Activated B cell treated with CpG ODN at 0.5 μM for 24 hours (primary cell): ENCODE results near the gene EIF4E3. TPM values are rescaled to one million over a fixed set of nuclear protein-coding genes. Genes with fewer than 3 reads are reported as not detected.

ENCODE experiments used
- ATAC-seq: fragments of 200-7000 bp; cut with Tn5 transposase; one replicate; pipeline ENCODE4 v1.10.0; 2021; ENCODE audit warnings: low read depth, mild to moderate bottlenecking, moderate library complexity
- CTCF ChIA-PET: fragments of 350-600 bp; sonication (Branson Sonifier 250); formaldehyde crosslinking; loops from one replicate; lab custom pipeline; 2021; ENCODE audit warnings: antibody characterized with exemption; lab: Charles Lee
- POLR2A ChIA-PET: fragments of 350-600 bp; sonication (Branson Sonifier 250); formaldehyde crosslinking; loops from one replicate; lab custom pipeline; 2021; ENCODE audit warnings: antibody characterized with exemption; lab: Charles Lee
- DNase-seq: peaks from one replicate; pipeline ENCODE4 v3.0.0; 2022
- H3K27ac Mint-ChIP-seq: one replicate; pipeline ENCODE4 v1.8.0; 2020; ENCODE audit warnings: mixed read lengths
- H3K27me3 Mint-ChIP-seq: one replicate; pipeline ENCODE4 v1.8.0; 2021; ENCODE audit warnings: mixed read lengths
- H3K36me3 Mint-ChIP-seq: one replicate; pipeline ENCODE4 v1.8.0; 2021; ENCODE audit warnings: low read depth, mixed read lengths
- H3K4me1 Mint-ChIP-seq: one replicate; pipeline ENCODE4 v1.8.0; 2021; ENCODE audit warnings: mixed read lengths
- H3K4me3 Mint-ChIP-seq: one replicate; pipeline ENCODE4 v1.8.0; 2020; ENCODE audit warnings: mild to moderate bottlenecking, mixed read lengths
- H3K9me3 Mint-ChIP-seq: one replicate; pipeline ENCODE4 v1.8.0; 2020; ENCODE audit warnings: mixed read lengths
- intact Hi-C: fragments of 100-400 bp; cut with micrococcal nuclease; formaldehyde crosslinking; loops from one replicate; pipeline ENCODE4 v1.15.1; 2024
- total RNA-seq: library from RNA; stranded (reverse); gene quantifications from 2 replicates; pipeline ENCODE4 v1.2.3, GENCODE V29; 2022
- TF ChIP-seq, protein P1 (sequence below): fragments of 200-600 bp; IDR thresholded peaks from one replicate; pipeline ENCODE4 v1.8.0; 2022; ENCODE audit warnings: antibody characterized with exemption, mild to moderate bottlenecking

EIF4E3 gene
- total RNA-seq, 1 donor from 2014 or later, result 2.0 TPM

DNA sequence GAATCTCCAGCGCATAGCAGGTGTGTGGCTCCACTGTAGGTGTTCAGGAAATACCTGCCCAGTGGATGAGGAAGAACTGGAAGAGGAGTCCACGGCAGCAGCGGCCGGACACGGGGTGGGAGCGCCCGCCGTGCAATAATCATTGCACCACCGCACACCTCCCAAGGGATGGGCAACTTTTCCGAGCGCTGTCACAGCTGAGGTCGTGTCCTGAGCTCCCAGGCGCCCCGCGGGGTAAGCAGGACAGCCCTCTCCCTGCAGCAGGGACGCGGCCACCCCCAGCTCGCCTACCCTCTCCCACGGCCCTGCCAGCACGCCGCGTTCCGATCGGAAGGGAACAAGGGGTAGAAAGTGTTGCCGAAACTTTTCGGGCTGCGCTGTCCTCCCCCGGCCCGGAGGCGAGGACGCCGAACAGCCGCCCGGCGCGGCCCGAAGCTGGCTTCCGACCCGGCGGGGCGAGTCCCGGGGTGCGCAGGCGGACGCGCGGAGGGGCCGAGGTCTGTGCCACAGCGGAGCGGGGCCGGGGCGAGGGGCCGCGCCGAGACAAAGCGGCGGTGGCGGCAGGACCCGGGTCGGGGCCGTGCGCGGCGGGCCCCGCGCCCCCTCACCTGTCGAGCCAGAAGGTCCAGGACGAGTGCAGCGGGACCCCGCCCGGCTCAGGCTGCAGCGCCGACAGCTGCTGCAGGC is 475 bp downstream of the EIF4E3 start:
- peak; percentile 55 for ATAC-seq
- POLR2A ChIA-PET, result no interaction called here
- Mint-ChIP-seq H3K4me3 (peak overlapping the region; percentile 86), H3K36me3 (no peaks in the 10 kb centered on the region), H3K27ac (peak overlapping the region; percentile 41), H3K4me1 (peaks cover 34% of the 10 kb centered on the region), H3K9me3 (no peaks in the 10 kb centered on the region), H3K27me3 (peaks cover 17% of the 10 kb centered on the region)
- DNase-seq, result peak; percentile 46
- intact Hi-C loops, result loop anchor here (2.0 to 10.0 kb wide), 3 partner anchors 540 to 1272 kb away; partner anchors contain the start of genes PPP4R2 and RYBP
- TF ChIP-seq, protein P1, sequence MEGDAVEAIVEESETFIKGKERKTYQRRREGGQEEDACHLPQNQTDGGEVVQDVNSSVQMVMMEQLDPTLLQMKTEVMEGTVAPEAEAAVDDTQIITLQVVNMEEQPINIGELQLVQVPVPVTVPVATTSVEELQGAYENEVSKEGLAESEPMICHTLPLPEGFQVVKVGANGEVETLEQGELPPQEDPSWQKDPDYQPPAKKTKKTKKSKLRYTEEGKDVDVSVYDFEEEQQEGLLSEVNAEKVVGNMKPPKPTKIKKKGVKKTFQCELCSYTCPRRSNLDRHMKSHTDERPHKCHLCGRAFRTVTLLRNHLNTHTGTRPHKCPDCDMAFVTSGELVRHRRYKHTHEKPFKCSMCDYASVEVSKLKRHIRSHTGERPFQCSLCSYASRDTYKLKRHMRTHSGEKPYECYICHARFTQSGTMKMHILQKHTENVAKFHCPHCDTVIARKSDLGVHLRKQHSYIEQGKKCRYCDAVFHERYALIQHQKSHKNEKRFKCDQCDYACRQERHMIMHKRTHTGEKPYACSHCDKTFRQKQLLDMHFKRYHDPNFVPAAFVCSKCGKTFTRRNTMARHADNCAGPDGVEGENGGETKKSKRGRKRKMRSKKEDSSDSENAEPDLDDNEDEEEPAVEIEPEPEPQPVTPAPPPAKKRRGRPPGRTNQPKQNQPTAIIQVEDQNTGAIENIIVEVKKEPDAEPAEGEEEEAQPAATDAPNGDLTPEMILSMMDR, result no peak
- CTCF ChIA-PET, result interaction anchor here (0.9 to 2.3 kb wide), 4 partner anchors 10 to 1098 kb away, joined by 3 to 6 read pairs (median 4); no protein-coding TSS in a partner anchor

DNA sequence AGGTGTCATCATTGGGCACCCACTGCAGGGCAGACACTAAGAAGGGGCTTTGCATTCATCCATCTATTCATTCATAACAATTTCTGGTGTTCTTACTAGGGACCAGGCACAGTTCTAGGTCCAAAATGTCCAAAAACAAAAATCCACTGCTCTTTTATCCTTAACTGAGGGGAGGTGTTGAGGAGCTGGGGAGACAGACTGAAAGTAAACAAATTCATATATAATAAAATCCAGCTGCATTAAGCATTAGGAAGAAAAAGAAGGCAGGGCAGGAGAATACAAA is 1.1 kb downstream of the EIF4E3 start:
- no peak for ATAC-seq
- Mint-ChIP-seq H3K4me1 (peaks cover 31% of the 10 kb centered on the region), H3K36me3 (no peaks in the 10 kb centered on the region), H3K27me3 (peaks cover 18% of the 10 kb centered on the region), H3K4me3 (peak overlapping the region; percentile 86), H3K9me3 (no peaks in the 10 kb centered on the region), H3K27ac (peak overlapping the region; percentile 41)
- TF ChIP-seq, protein P1, result no peak
- intact Hi-C loops, result loop anchor here (2.0 to 10.0 kb wide), 3 partner anchors 541 to 1273 kb away; partner anchors contain the start of genes PPP4R2 and RYBP
- CTCF ChIA-PET, result interaction anchor here (0.9 to 2.3 kb wide), 4 partner anchors 9 to 1098 kb away, joined by 3 to 6 read pairs (median 4); no protein-coding TSS in a partner anchor
- no peak for DNase-seq
- POLR2A ChIA-PET, result no interaction called here

DNA sequence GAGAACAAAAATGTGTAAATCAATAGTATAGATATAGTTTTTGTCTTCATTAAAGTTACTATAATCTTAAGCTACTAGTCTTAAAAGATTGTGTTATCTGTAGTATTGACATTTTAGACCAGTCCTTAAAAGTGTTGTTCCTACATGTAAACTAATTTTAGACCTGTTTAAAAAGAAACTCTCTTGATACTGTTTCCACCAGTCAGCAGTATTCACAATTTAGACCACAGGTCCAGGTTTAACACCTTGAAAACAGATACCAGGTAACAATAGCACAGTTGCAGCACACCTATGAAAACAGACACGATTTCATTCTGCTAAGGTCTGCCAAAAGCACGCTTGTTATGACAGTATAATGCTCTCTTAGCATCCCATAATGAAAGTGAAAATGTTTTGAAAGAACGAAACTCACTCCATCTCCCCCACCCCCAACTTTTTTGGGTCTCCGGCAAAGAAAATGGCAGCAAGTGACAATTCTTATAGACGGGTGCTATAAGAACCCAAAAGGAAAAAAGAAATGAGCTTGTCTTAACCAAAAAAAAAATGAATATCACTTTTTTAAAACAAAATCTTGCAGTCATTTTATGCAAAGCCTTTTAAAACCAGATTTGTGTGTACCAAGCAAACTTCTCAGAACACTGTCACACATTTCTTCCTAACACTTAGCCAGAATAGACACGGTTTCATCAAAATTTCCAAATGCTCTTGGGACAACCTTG is 1.6 kb downstream of the EIF4E3 start:
- H3K9me3 Mint-ChIP-seq, result no peaks in the 10 kb centered on the region

DNA sequence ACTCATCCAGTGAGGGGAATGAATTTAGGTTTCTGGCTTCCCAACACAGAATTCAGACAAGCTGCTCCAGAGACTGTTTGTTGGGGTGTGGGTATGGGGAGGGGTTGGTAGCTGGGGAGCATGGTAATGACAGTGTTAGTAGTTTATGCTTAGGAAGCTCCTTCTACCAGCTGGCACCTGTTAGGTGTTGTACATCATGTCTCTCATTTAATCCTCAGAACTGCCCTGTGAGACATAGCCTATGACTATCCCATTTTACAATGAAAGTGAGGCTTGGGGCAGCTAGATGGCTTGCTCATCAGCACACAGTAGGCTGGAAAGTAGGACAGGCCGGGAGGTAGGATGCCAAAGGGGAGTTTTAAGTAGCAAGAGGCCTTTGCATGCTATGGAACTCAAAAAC is 2.5 kb downstream of the EIF4E3 start:
- H3K9me3 Mint-ChIP-seq, result no peaks in the 10 kb centered on the region
- DNase-seq (no peak), ATAC-seq (no peak)
- TF ChIP-seq, protein P1, result no peak
- ChIA-PET POLR2A (interaction anchor here (0.6 kb wide), 1 partner anchor 744 kb away, joined by 7 read pairs; no protein-coding TSS in a partner anchor), CTCF (interaction anchor here (2.3 kb wide), 1 partner anchor 12 kb away, joined by 6 read pairs; no protein-coding TSS in a partner anchor)
- no peak overlapping the region for H3K4me3 Mint-ChIP-seq
- H3K27me3 Mint-ChIP-seq, result peaks cover 14% of the 10 kb centered on the region
- no peak overlapping the region for H3K27ac Mint-ChIP-seq
- H3K36me3 Mint-ChIP-seq, result no peaks in the 10 kb centered on the region
- intact Hi-C loops, result loop anchor here (10.0 kb wide), 2 partner anchors 542 to 722 kb away; partner anchors contain the start of gene RYBP
- H3K4me1 Mint-ChIP-seq, result peaks cover 31% of the 10 kb centered on the region

More for the DNA sequence above, 1.6 kb downstream of the EIF4E3 start:
- Mint-ChIP-seq H3K27me3 (peaks cover 18% of the 10 kb centered on the region), H3K36me3 (no peaks in the 10 kb centered on the region), H3K4me3 (peak overlapping the region; percentile 86), H3K4me1 (peaks cover 31% of the 10 kb centered on the region), H3K27ac (no peak overlapping the region)
- ChIA-PET POLR2A (no interaction called here), CTCF (interaction anchor here (1.0 to 2.3 kb wide), 3 partner anchors 9 to 1099 kb away, joined by 3 to 6 read pairs (median 5); no protein-coding TSS in a partner anchor)
- ATAC-seq (peak; percentile 38), DNase-seq (no peak)
- intact Hi-C loops, result loop anchor here (2.0 to 10.0 kb wide), 3 partner anchors 541 to 1273 kb away; partner anchors contain the start of genes PPP4R2 and RYBP
- TF ChIP-seq, protein P1, result no peak
